Activated CD8-positive, alpha-beta memory T cell treated with anti-CD3 and anti-CD28 coated beads, Interleukin-2, amount 50 U/mL, for 24 hours (primary cell): ENCODE data around the gene ICAM4.
"Not testable (repeated sequence)": the region's sequence is repeated elsewhere in the genome, so short reads cannot be mapped to it uniquely, and the experiment has no call there.

Source experiments
- DNase-seq: peaks from one replicate; pipeline ENCODE4 v3.0.0-alpha.2; 2020; ENCODE audit errors: extremely low read depth

The ICAM4 gene, protein sequence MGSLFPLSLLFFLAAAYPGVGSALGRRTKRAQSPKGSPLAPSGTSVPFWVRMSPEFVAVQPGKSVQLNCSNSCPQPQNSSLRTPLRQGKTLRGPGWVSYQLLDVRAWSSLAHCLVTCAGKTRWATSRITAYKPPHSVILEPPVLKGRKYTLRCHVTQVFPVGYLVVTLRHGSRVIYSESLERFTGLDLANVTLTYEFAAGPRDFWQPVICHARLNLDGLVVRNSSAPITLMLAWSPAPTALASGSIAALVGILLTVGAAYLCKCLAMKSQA

DNA sequence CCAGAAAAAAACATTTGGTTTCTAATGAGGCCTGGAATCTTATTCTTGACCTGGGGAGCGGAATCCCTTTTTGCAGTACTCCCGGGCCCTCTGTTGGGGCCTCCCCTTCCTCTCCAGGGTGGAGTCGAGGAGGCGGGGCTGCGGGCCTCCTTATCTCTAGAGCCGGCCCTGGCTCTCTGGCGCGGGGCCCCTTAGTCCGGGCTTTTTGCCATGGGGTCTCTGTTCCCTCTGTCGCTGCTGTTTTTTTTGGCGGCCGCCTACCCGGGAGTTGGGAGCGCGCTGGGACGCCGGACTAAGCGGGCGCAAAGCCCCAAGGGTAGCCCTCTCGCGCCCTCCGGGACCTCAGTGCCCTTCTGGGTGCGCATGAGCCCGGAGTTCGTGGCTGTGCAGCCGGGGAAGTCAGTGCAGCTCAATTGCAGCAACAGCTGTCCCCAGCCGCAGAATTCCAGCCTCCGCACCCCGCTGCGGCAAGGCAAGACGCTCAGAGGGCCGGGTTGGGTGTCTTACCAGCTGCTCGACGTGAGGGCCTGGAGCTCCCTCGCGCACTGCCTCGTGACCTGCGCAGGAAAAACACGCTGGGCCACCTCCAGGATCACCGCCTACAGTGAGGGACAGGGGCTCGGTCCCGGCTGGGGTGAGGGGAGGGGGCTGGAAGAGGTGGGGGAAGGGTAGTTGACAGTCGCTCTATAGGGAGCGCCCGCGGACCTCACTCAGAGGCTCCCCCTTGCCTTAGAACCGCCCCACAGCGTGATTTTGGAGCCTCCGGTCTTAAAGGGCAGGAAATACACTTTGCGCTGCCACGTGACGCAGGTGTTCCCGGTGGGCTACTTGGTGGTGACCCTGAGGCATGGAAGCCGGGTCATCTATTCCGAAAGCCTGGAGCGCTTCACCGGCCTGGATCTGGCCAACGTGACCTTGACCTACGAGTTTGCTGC, at the start of gene ICAM4:
TSS of gene ICAM4 (plus strand) at position 153 of the 935 bp plus-strand sequence. CDS start at position 211, 58 bp downstream.
- DNase-seq = no peak

DNA sequence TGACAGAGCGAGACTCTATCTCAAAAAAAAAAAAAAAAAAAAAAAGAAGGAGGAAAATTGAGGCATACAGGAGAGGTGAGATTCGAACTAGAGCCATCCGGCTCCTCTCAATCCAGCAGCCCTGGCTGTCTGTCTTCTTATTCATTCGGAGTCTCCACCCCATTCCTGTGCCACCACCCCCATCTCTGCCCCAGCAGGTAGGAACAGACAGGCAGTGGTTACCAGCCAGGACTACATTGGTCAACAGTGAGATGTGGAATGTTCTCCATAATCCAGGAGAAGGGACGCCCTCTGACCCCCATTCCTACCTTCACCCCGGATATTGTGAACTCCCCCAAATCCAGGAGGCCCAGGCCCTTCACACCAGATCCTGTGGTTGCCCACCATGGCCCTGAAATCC, 49.1 kb upstream of the ICAM4 start:
- no peak for DNase-seq

DNA sequence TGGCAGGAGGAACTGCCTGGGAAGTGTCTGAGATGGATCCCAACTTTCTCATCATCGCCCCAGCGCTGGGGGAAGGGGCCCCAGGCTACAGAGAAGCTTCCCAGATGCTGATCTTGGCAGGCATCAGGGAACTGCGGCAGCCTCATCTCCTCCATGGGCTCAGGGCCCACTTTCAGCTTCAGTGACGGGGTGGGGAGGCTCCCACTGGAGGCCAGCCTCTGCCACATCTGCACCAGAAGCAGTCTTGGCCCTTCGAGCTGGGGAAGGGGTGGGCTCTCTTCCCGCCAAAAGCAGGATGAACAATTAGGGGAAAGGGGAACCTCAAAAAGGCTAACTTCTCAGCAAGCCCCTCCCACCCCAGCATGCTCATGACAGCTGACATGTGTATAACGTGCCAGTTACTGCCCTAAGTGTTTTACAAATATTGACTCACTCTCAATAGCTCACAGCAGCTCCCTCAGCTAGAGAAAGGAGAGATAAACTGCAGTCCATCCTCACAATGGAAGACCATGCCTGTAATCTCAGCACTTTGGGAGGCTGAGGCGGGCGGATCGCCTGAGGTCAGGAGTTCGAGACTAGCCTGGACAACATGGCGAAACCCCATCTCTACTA, 48.5 kb upstream of the ICAM4 start:
- no peak for DNase-seq

DNA sequence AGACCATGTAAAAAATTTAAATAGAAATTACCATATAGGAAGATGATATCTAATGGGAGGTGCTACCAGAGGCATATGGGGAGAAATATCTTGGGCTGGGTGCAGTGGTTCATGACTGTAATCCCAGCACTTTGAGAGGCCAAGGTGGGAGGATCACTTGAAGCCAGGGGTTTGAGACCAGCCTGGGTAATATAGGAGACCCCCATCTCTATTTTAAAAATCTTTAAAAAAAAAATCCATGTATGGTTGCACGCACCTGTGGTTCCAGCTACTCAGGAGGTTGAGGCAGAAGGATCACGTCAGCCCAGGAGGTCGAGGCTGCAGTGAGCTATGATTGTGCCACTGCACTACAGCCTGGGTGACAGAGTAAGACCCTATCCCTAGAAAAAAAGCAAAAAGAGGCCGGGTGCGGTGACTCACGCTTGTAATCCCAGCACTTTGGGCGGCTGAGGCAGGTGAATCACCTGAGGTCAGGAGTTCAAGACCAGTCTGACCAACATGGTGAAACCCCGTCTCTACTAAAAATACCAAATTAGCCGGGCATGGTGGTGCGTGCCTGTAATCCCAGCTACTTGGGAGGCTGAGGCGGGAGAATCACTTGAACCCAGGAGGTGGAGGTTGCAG, 44.8 kb upstream of the ICAM4 start:
- not testable (repeated sequence) for DNase-seq

DNA sequence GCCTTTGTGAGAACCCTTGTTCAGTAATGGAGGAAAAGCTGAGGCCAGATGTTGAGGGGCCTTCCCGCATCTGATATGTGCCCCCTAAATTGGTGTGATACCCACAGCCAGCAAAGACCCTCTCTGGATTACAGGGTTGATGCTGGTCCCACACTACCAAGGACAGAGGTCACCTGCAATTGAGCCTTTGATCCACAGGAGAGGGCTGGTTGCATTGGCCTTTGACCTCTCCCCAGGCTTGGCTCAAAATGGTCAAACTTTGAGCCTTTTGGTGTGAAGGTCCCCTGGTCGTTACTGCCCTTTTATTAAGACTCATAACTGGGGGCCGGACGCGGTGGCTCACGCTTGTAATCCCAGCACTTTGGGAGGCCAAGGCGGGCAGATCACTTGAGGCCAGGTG, 43.1 kb upstream of the ICAM4 start:
- DNase-seq = no peak

DNA sequence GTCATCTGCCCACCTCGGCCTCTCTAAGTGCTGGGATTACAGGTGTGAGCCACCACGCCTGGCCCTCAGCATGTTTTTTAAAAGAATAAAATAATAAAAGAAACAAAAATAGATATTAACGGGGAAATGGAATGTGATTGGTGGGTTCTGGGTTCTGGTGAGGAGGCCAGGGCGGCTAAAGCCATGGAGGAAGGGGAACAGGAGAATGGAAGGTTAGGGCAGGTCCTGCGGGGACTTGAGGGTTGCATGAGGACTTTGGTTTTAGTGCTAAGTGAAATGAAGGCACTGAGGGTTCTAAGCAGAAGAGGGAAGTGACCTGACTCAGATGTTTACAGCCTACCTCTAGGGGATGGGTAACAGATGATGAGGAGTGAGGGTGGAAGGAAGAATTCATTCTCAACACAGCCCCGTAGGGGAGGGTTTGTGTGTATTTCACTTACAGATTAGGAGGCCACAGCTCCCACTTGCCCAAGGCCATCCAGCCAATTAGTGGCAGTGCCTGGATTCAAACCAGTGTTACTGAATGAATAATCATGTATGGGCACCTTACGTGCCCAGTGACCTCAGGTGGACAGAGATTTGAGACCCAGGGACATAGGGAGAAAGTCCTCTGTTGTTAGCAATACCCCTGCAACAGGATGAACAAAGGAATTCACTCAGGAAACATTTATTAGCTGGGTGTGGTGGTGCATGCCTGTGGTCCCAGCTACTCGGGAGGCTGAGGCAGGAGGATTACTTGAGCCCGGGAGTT, 41.4 kb upstream of the ICAM4 start:
- DNase-seq = no peak

DNA sequence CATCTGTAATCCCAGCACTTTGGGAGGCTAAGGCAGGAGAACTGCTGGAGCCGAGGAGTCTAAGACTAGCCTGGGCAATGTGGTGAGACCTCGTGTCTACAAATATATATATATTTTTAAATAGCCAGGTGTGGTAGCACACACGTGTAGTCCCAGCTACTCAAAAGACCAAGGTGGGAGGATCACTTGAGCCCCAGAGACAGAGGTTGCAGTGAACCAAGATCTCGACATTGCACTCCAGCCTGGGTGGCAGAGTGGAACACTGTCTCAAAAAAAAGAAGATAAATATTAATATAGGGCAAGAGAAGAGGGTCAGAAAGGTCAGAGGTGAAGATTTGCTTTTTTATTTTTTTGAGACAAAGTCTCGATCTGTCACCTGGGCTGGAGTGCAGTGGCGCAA, 40.2 kb upstream of the ICAM4 start:
- no peak for DNase-seq

DNA sequence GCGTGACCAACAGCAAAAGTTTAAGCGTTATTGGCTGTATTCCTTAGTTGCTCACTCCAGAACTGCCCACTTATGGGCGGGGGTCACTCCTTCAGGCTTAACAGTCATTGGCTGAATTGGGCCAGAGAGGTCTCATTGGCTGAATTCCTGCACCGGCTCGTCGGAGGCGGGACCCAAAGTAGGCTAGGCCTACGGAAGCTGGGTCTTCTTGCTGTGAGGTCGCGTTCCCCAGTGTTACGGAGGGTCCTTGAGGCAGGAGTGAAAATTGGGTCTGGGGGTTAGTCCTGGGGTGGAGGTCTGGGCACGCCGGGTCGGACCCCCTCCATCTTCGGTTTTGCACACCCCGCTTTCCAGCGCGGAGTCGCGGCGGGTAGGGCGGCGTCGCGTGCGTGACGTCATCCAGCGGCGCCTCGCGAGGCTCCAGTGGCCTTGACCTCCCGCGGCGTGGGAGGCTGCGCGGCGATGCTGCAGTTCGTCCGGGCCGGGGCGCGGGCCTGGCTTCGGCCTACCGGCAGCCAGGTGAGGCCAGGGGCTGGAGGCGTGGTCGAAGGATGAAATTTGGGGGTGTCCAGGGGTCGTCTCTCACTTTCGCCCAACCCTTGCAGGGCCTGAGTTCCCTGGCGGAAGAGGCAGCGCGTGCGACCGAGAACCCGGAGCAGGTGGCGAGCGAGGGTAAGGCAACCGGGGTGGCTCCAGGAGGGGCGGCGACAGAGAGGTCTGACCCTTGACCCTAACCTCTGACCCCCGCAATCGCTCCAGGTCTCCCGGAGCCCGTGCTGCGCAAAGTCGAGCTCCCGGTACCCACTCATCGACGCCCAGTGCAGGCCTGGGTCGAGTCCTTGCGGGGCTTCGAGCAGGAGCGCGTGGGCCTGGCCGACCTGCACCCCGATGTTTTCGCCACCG, 34.7 kb upstream of the ICAM4 start, which contains the start of gene MRPL4:
TSS of gene MRPL4 (plus strand) at position 423 of the 903 bp plus-strand sequence. CDS start at position 463, 40 bp downstream.
- peak; percentile 93 for DNase-seq

DNA sequence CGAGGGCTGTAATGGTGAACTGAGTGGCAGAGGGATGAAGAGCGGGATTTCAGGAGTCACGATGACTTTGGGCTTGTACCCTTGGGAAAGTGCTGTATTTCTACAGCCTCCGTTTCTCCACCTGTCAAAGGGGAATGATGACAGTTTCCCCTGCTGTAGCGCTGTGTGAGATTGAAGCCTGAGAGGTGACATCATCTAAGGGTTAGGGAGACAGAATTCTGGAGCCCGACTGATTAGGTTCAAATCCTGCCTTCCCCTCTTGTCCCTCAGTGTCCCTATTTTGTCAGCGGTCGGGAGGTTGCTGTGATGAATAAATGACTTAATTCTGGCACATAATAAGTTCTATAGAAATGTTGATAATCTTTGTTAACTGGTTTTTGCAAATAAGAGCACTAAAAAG, 34.0 kb upstream of the ICAM4 start:
- no peak for DNase-seq

DNA sequence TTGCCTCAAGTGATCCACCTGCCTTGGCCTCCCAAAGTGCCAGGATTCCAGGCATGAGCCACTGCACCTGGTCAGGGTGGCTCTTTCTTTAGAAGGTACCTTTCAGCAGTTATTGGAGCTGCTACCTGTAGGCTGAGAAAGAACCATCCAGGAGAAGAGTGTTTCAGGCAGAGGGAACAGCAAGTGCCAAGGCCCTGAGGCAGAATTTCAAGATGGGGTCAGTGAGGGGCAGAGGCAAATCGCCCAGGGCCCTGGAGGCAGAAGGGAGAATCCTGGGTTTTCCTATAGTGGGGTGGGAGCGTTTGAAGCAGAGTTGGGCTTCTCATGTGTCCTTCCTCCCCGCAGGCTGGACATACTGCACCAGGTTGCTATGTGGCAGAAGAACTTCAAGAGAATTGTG, 32.5 kb upstream of the ICAM4 start:
- no peak for DNase-seq

DNA sequence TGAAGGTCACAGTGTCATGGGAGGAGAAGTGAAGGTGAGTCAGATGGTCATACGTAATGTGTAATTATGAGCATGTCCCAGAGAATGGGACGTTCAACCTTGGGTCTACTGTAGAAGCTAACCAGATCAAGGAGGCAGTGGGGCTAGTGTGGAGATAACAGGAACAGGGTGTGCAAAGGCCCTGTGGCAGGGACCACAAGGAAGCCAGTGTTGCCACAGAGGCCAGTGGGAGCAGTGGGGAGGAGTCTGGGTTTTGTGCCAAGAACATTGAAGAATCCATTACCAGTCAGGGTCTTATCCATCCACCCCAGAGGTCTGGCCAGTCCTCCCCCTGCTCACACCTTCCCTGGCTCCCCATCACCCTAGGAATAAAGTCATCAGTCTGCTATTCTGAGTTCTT, 31.4 kb upstream of the ICAM4 start:
- no peak for DNase-seq

DNA sequence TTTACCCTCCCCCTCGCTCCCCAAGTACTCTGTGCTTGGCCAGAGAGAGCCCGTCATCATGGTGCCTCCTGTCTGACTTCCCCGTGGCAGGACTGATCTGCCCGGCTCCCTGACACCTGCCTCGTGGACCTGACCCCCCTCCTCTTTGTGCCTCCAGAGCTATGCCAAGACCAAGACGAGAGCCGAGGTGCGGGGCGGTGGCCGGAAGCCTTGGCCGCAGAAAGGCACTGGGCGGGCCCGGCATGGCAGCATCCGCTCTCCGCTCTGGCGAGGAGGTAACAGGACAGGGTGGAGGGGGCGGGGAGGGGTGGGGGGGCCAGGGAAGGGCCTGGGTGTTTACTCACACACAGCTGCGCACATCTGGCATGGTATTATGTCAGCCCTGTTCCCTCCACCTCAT, 30.2 kb upstream of the ICAM4 start:
- DNase-seq = no peak

DNA sequence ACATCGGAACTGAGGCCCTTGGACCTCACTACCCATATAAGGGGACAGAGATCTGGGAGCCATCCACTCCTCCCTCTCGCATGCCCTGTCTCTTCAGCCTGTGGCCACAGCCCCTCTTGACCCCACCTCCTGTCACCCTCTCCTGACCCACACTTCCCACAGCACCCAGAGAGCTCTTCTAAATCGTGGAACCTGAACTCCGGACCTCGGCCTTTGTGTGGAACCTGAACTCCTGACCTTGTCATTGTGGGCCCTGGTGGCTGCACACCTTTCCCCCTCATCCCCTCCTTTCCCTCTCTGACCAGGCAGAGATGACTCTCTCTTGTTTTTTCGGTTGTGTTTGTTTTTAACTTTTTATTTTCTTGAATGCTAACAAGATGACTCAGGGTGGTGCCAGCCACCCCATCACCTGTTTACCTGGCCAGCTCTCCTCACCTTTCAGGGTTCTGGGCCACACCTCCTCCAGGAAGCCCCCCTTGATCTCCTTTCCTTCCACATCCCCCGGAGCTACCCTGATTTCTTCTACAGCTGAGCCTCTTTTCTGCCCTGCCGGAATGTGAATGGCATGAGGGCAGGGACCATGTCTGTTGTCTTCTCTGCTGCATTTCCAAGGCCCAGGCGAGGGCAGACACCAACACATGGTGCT, 29.7 kb upstream of the ICAM4 start:
- no peak for DNase-seq

DNA sequence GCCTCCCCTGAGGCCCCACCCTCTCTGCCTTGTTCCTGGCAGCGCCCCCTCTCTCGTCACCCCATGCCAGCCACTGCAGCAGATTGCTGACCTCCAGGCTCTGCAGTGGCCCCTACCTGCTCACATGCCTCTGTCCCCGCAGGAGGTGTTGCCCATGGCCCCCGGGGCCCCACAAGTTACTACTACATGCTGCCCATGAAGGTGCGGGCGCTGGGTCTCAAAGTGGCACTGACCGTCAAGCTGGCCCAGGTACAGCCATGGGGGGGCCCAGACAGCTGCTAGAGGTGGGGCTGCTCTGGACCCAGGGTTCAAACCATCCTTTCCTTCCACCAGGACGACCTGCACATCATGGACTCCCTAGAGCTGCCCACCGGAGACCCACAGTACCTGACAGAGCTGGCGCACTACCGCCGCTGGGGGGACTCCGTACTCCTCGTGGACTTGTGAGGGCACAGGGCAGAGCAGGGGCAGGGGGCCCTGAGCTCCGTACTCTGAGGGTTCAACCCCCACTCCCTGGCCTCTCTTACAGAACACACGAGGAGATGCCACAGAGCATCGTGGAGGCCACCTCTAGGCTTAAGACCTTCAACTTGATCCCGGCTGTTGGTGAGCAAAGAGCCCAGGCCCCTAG, 28.6 kb upstream of the ICAM4 start:
- DNase-seq = no peak

DNA sequence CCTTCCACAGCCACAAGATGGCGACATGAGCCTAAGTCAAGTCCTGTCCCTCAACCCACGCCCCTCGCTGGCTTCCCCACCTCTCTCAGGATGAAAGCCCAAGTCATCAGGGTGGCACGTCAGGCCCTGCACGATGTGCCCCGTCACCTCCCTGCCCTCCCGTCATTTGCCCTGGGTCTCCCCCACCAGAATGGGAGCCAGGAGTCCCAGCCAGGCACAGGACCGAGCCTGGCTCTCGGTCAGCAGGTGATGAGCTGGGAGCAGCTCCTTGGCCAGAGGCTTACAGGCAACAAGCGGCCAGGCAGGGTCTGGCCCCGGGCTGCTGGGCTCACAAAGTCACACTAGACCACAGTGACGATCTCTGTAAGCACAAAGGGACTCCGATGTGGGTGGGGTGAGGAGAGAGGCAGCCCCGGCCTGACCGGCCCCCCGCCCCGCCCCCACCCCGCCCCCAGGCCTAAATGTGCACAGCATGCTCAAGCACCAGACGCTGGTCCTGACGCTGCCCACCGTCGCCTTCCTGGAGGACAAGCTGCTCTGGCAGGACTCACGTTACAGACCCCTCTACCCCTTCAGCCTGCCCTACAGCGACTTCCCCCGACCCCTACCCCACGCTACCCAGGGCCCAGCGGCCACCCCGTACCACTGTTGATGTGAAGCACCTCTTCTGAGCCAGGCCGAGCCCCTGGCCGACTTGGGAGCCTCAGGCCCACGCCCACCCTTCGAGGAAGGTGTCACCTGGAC, 27.4 kb upstream of the ICAM4 start:
- peak; percentile 90 for DNase-seq

DNA sequence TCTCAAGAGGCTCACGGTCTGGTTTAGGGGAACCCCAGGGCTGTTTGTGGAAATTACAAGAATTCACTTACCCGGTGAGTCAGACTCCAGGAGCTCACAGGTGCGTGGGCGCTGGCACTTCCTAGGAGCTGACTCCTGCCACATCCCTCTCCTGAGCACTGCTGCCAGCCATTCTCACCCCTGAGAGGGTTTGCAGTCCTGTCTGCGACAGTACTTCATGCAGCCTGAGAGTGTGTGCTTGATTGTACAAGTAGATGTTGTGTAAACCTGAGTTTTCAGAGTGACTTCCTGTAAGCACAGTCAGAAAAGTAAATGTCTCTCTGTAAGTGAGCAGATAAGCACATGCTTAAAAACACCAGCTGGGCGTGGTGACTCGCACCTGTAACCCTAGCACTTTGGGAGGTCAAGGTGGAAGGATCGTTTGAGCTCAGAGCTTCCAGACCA, 26.6 kb upstream of the ICAM4 start:
- DNase-seq = no peak

DNA sequence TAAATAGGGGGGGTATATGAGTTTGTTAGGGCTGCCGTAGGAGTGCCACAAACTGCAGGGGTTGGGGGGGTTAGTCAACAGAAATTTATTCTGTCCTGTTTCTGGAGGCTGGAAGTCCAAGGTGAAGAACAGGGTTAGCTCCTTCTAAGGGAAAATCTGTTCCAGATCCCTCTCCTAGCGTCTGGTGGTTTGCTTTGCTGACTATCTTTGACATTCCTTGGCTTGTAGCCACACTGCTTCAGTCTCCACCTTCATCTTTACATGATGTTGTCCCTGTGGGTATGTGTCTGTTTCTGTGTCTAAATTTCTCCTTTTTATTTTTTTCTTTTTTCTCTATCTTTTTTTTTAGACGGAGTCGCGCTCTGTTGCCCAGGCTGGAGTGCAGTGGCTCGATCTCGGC, 24.0 kb upstream of the ICAM4 start:
- DNase-seq = no peak

DNA sequence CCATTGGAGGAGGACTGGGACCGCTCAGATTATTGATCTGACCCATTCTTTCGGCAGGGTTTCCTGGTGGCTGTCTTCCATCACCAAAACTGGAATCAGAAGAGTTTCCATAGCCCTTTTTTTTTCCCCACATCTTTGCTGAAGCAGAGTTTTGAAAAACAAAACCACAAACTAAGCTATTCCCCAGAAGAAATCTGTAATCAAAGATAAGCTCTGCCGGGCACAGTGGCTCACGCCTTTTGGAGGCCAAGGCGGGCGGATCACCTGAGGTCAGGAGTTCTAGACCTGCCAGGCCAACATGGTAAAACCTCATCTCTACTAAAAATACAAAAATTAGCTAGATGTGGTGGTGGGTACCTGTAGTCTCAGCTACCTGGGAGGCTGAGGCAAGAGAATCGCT, 20.0 kb upstream of the ICAM4 start:
- DNase-seq = no peak

DNA sequence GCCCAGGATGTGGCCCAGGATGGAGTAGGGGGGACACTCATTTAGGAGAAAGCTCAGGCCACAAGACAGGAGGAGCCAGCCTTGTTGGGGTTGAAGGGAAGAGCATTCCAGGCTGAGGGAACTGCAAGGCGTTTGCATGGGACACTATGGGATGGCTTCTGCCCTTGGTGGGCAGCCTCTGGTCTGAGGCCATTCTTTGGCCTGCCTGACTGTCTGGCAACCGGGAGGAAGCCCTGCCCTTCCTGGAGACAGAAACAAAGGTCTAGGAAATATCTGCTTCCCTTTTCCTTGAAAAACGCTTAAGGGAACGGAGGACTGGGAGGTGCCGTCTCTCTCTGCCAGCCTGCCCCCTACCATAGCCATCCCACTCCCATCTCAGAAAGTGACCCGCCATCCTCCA, 18.7 kb upstream of the ICAM4 start:
- DNase-seq = no peak
